Osteocyte (in vitro differentiated cells): Measurements from ENCODE around the gene GSTA5. TPM values are rescaled to one million over a fixed set of nuclear protein-coding genes. Genes with fewer than 3 reads are reported as not detected.
"Not testable (repeated sequence)": the region's sequence is repeated elsewhere in the genome, so short reads cannot be mapped to it uniquely, and the experiment has no call there.

ENCODE experiments used
- DNase-seq: peaks from one replicate; pipeline ENCODE4 v3.0.0; 2021; ENCODE audit warnings: mixed read lengths; ENCODE audit not compliant: unreplicated experiment; ENCODE audit errors: extremely low spot score
- H3K27ac Mint-ChIP-seq: one replicate; pipeline ENCODE4 v1.8.0; 2021; ENCODE audit warnings: mild to moderate bottlenecking, mixed read lengths; ENCODE audit not compliant: unreplicated experiment
- H3K27me3 Mint-ChIP-seq: one replicate; pipeline ENCODE4 v1.8.0; 2021; ENCODE audit warnings: mixed read lengths; ENCODE audit not compliant: unreplicated experiment
- H3K36me3 Mint-ChIP-seq: one replicate; pipeline ENCODE4 v1.8.0; 2021; ENCODE audit warnings: mixed read lengths; ENCODE audit not compliant: unreplicated experiment
- H3K4me1 Mint-ChIP-seq: one replicate; pipeline ENCODE4 v1.8.0; 2021; ENCODE audit warnings: mixed read lengths; ENCODE audit not compliant: unreplicated experiment
- H3K4me3 Mint-ChIP-seq: one replicate; pipeline ENCODE4 v1.8.0; 2021; ENCODE audit warnings: mild to moderate bottlenecking, moderate library complexity, mixed read lengths; ENCODE audit not compliant: unreplicated experiment
- H3K9me3 Mint-ChIP-seq: one replicate; pipeline ENCODE4 v1.8.0; 2021; ENCODE audit warnings: mixed read lengths; ENCODE audit not compliant: unreplicated experiment
- total RNA-seq: library from RNA; stranded (reverse); gene quantifications from 2 replicates; pipeline ENCODE4 v1.2.1, GENCODE V29; 2021
- TF ChIP-seq, protein P1 (sequence below): fragments of 200-600 bp; sonication (generic); IDR thresholded peaks from 2 replicates; pipeline ENCODE4 v1.5.0; 2021; ENCODE audit warnings: antibody characterized with exemption, mild to moderate bottlenecking, moderate library complexity

The GSTA5 gene
- total RNA-seq, 1 donor from 2014 or later: not detected

- no peak overlapping the region for H3K27ac Mint-ChIP-seq
- no peaks in the 10 kb centered on the region for H3K36me3 Mint-ChIP-seq
- no peak overlapping the region for H3K4me3 Mint-ChIP-seq
- no peaks in the 10 kb centered on the region for H3K4me1 Mint-ChIP-seq
- TF ChIP-seq, protein P1, sequence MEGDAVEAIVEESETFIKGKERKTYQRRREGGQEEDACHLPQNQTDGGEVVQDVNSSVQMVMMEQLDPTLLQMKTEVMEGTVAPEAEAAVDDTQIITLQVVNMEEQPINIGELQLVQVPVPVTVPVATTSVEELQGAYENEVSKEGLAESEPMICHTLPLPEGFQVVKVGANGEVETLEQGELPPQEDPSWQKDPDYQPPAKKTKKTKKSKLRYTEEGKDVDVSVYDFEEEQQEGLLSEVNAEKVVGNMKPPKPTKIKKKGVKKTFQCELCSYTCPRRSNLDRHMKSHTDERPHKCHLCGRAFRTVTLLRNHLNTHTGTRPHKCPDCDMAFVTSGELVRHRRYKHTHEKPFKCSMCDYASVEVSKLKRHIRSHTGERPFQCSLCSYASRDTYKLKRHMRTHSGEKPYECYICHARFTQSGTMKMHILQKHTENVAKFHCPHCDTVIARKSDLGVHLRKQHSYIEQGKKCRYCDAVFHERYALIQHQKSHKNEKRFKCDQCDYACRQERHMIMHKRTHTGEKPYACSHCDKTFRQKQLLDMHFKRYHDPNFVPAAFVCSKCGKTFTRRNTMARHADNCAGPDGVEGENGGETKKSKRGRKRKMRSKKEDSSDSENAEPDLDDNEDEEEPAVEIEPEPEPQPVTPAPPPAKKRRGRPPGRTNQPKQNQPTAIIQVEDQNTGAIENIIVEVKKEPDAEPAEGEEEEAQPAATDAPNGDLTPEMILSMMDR: no peak
- no peaks in the 10 kb centered on the region for H3K27me3 Mint-ChIP-seq
- no peak for DNase-seq
- H3K9me3 Mint-ChIP-seq: peaks cover 7% of the 10 kb centered on the region
Observed at GRCh38 chr6:52788478-52788877, 52.1 kb downstream of the GSTA5 start.

DNA sequence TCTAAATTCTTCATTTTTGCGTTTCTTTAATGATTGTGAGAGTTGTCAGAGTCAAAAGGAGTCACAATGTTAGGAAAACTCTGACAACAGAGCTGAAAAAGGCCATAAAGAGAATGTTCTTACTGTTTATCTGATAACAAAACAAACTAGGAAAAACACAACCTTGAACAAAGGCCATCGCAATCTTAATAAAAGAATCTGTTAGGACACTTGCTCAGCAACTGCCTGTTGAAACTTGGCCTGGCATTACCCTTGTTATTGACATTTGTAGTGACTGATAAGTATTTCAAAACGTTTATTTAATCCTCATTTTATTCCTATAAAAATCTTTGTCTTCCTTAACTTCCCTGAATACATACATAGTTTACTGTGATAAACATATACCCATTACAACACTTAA, 52.7 kb downstream of the GSTA5 start:
- Mint-ChIP-seq H3K9me3 (peaks cover 7% of the 10 kb centered on the region), H3K4me1 (no peaks in the 10 kb centered on the region), H3K27me3 (no peaks in the 10 kb centered on the region), H3K27ac (no peak overlapping the region), H3K4me3 (no peak overlapping the region), H3K36me3 (no peaks in the 10 kb centered on the region)
- DNase-seq: no peak
- TF ChIP-seq, protein P1: no peak

GRCh38 chr6:52786249-52786956, 54.2 kb downstream of the GSTA5 start:
- no peak overlapping the region for H3K4me3 Mint-ChIP-seq
- no peaks in the 10 kb centered on the region for H3K27me3 Mint-ChIP-seq
- no peaks in the 10 kb centered on the region for H3K4me1 Mint-ChIP-seq
- H3K9me3 Mint-ChIP-seq: no peaks in the 10 kb centered on the region
- DNase-seq: no peak
- no peaks in the 10 kb centered on the region for H3K36me3 Mint-ChIP-seq
- no peak overlapping the region for H3K27ac Mint-ChIP-seq
- TF ChIP-seq, protein P1: no peak

- not testable (repeated sequence) for H3K4me3 Mint-ChIP-seq, H3K9me3 Mint-ChIP-seq, H3K4me1 Mint-ChIP-seq, H3K27ac Mint-ChIP-seq, H3K27me3 Mint-ChIP-seq, DNase-seq, H3K36me3 Mint-ChIP-seq
Observed at GRCh38 chr6:52782696-52783274, 57.8 kb downstream of the GSTA5 start.

DNA sequence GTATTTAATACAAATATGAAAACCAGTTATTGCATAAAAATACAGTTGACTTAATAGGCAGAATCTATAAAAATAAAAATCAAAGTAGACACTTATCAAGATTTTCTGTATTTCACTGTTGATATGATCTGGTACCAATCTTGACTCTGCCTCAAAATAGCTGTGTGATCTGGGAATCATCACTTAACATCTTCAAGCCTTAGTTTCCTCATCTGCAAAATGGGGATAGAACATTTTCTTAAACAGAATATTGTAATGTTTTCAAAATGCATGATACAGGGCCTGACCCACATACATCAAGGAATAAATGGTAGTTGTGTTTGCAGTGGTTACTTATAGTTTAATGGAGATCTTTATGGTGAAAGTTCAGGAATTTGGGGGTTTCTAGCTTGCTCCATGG, 58.4 kb downstream of the GSTA5 start:
- H3K9me3 Mint-ChIP-seq, H3K27me3 Mint-ChIP-seq, H3K36me3 Mint-ChIP-seq, H3K27ac Mint-ChIP-seq, H3K4me1 Mint-ChIP-seq, H3K4me3 Mint-ChIP-seq, DNase-seq: not testable (repeated sequence)

Other genes starting within 250 kb of the GSTA5 start
- gene TMEM14A, start 169.7 kb downstream of the GSTA5 start, total RNA-seq: 20.4 and 21.5 TPM in 2 replicates
- not detected in 2 replicates for gene GSTA2, start 77.3 kb downstream of the GSTA5 start, total RNA-seq
- gene GSTA1, start 37.0 kb downstream of the GSTA5 start, total RNA-seq: not detected in 2 replicates
- not detected in 2 replicates for gene GSTA3, start 68.9 kb upstream of the GSTA5 start, total RNA-seq
- gene GSTA4, start 154.5 kb upstream of the GSTA5 start, total RNA-seq: 45.3 and 46.4 TPM in 2 replicates
- 14.7 and 15.0 TPM in 2 replicates for gene CILK1, start 221.0 kb upstream of the GSTA5 start, total RNA-seq
- gene FBXO9, start 224.6 kb upstream of the GSTA5 start, total RNA-seq: 74.8 and 79.9 TPM in 2 replicates